K562 (cell line): Measurements from ENCODE around the gene TUT4. TPM values are rescaled to one million over a fixed set of nuclear protein-coding genes. Genes with fewer than 3 reads are reported as not detected.
A peak's percentile ranks its signal among the peaks of the same experiment; 100 is the strongest.

ENCODE experiments used
- ARNT ChIP-seq, 2 experiments: fragments of 450-650 bp; IDR thresholded peaks; 2 replicates each; pipeline ENCODE4 v1.6.1; 2016; ENCODE audit warnings: mild to moderate bottlenecking in 1 of 2
- BCOR ChIP-seq: fragments of 450-650 bp; IDR thresholded peaks from 2 replicates; pipeline ENCODE4 v1.6.1; 2016
- CXXC5 ChIP-seq: fragments of 250-450 bp; sonication (Bioruptor Pico); IDR thresholded peaks from 2 replicates; pipeline ENCODE4 v1.8.0; 2022; ENCODE audit warnings: inconsistent platforms, mild to moderate bottlenecking, moderate library complexity
- DNMT1 ChIP-seq: fragments of 450-650 bp; IDR thresholded peaks from 2 replicates; pipeline ENCODE4 v1.6.1; 2016; ENCODE audit warnings: antibody characterized with exemption, mild to moderate bottlenecking
- EP400 ChIP-seq: fragments of 450-650 bp; IDR thresholded peaks from 2 replicates; pipeline ENCODE4 v1.6.1; 2017; ENCODE audit warnings: antibody characterized with exemption, mild to moderate bottlenecking, moderate library complexity
- HDAC3 ChIP-seq: fragments of 450-650 bp; IDR thresholded peaks from 2 replicates; pipeline ENCODE4 v1.6.1; 2018; ENCODE audit warnings: borderline replicate concordance, mild to moderate bottlenecking, moderate library complexity; ENCODE audit not compliant: partially characterized antibody
- KHSRP ChIP-seq: fragments of 450-650 bp; IDR thresholded peaks from 2 replicates; pipeline ENCODE4 v1.6.1; 2017
- POLR3A ChIP-seq: IDR thresholded peaks from 2 replicates; pipeline ENCODE4 v1.6.1; 2011; ENCODE audit warnings: borderline replicate concordance, mild to moderate bottlenecking, moderate library complexity; ENCODE audit not compliant: insufficient read length, insufficient read depth; ENCODE audit errors: extremely low read depth
- RFX1 ChIP-seq: fragments of 450-650 bp; IDR thresholded peaks from 2 replicates; pipeline ENCODE4 v1.6.1; 2016; ENCODE audit warnings: mild to moderate bottlenecking, moderate library complexity
- TGIF2 ChIP-seq: sonication (generic); formaldehyde crosslinking; IDR thresholded peaks from 2 replicates; pipeline ENCODE4 v1.8.1; 2022; ENCODE audit warnings: mild to moderate bottlenecking, missing genetic modification reagents, moderate library complexity
- ZBTB26 ChIP-seq: fragments of 450-650 bp; formaldehyde crosslinking; IDR thresholded peaks from 2 replicates; pipeline ENCODE4 v1.4.0; 2022; ENCODE audit warnings: missing genetic modification characterization
- ZNF3 ChIP-seq: fragments of 250-450 bp; sonication (Bioruptor Pico); IDR thresholded peaks from 2 replicates; pipeline ENCODE4 v1.5.0; 2021; ENCODE audit warnings: mild to moderate bottlenecking, moderate library complexity
- ZNF518B ChIP-seq: fragments of 250-450 bp; sonication (Bioruptor Pico); IDR thresholded peaks from 2 replicates; pipeline ENCODE4 v1.5.0; 2021; ENCODE audit warnings: mild to moderate bottlenecking, moderate library complexity
- polyA plus RNA-seq, 8 experiments: library from polyadenylated mRNA; depleted of rRNA in 4 of 8; stranded (reverse) in 5 of 8; unstranded in 3 of 8; fragments of >200 nt; fragmentation: Nextera tagmentation in 2 of 8; fragmentation: Illumina TruSeq in 1 of 8; extraction: Ambion mirVana in 2 of 8; extraction: Trizol in 1 of 8; gene quantifications; 2 replicates each; pipeline versions ENCODE4 v1.2.1 to v1.2.3, GENCODE V29; 2011 to 2014; ENCODE audit warnings: inconsistent platforms in 1 of 8, missing spikeins in 1 of 8
- total RNA-seq, 7 experiments: library from RNA; depleted of rRNA in 6 of 7; stranded (reverse); fragments of >200 nt in 6 of 7; fragmentation: Illumina TruSeq in 2 of 7; extraction: Trizol in 2 of 7; gene quantifications; 2 replicates each; pipeline versions ENCODE4 v1.2.1 to v1.2.3, GENCODE V29; 2011 to 2021; ENCODE audit warnings: low replicate concordance in 1 of 7
- TF ChIP-seq, protein P1 (sequence below): sonication (generic); formaldehyde crosslinking; IDR thresholded peaks from 2 replicates; pipeline ENCODE4 v1.8.0; 2023; ENCODE audit warnings: mild to moderate bottlenecking, missing genetic modification reagents

Gene TUT4
- total and polyA plus RNA-seq, 9 of the 15 experiments (the other 6 are each of a cell fraction or from before 2014, with no cell fraction given): 15.8 to 53.5 (median 36.7) TPM

- peak; percentile 17; the same call in 1 of the 2 replicates for TF ChIP-seq CXXC5
- TF ChIP-seq POLR3A: no peak
- 0 out of 2 replicates have a peak, but pooled peaks have one; percentile 43 for TF ChIP-seq ZNF3 (CRISPR knock-in tag)
- TF ChIP-seq HDAC3: no peak
- TF ChIP-seq ZBTB26 (CRISPR knock-in tag): peak; percentile 70; the same call in 1 of the 2 replicates
- TF ChIP-seq KHSRP: 0 out of 2 replicates have a peak, but pooled peaks have one; percentile 14
- no peak for TF ChIP-seq BCOR
- TF ChIP-seq, protein P1, sequence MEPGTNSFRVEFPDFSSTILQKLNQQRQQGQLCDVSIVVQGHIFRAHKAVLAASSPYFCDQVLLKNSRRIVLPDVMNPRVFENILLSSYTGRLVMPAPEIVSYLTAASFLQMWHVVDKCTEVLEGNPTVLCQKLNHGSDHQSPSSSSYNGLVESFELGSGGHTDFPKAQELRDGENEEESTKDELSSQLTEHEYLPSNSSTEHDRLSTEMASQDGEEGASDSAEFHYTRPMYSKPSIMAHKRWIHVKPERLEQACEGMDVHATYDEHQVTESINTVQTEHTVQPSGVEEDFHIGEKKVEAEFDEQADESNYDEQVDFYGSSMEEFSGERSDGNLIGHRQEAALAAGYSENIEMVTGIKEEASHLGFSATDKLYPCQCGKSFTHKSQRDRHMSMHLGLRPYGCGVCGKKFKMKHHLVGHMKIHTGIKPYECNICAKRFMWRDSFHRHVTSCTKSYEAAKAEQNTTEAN (CRISPR knock-in tag): no peak
- no peak for TF ChIP-seq TGIF2 (CRISPR knock-in tag)
- TF ChIP-seq ARNT (IDR thresholded peaks at IDR 0.05): no peak
- no peak for TF ChIP-seq RFX1
- TF ChIP-seq DNMT1: 0 out of 2 replicates have a peak, but pooled peaks have one; percentile 8
- TF ChIP-seq EP400: no peak
- no peak for TF ChIP-seq ZNF518B (CRISPR knock-in tag)
Observed at GRCh38 chr1:52424813-52425212, 128.1 kb downstream of the TUT4 start (continued).
